Measurements from ENCODE around the gene COL27A1. TPM values are rescaled to one million over a fixed set of nuclear protein-coding genes. Genes with fewer than 3 reads are reported as not detected.

Gene COL27A1
- total and polyA plus RNA-seq, 2 experiments from 2014 or later = 10.5 to 18.0 TPM

- H3F3A ChIP-seq (replicated peaks; ENCODE audit: low read depth) = no peaks in the 10 kb centered on the region
- no peaks in the 10 kb centered on the region for H3K79me2 ChIP-seq (replicated peaks; ENCODE audit: insufficient read depth)
- peak overlapping the region; percentile 48; the same call in 1 of the 2 replicates for H3K4me2 ChIP-seq
- no peaks in the 10 kb centered on the region for H3K27me3 ChIP-seq (ENCODE audit: insufficient read depth)
- no peak overlapping the region for H3K27ac ChIP-seq (ENCODE audit: low read depth)
- ATAC-seq = peak; percentile 32; the same call in 2 of the 3 replicates
- TF ChIP-seq POLR2AphosphoS5 (IDR thresholded peaks at IDR 0.05; ENCODE audit: low read depth) (no peak), STAT1 (IDR thresholded peaks at IDR 0.05; ENCODE audit: unreplicated experiment) (no peak), ETS1 (IDR thresholded peaks at IDR 0.05) (no peak), ZNF114 (CRISPR knock-in tag; IDR thresholded peaks at IDR 0.05) (no peak), ZNF331 (CRISPR knock-in tag; IDR thresholded peaks at IDR 0.05; ENCODE audit: low read depth) (no peak), NANOG (IDR thresholded peaks at IDR 0.05; ENCODE audit: borderline replicate concordance) (no peak), REST (IDR thresholded peaks at IDR 0.05; ENCODE audit: unreplicated experiment) (no peak), EZH2 (IDR thresholded peaks at IDR 0.05; ENCODE audit: low read depth, unreplicated experiment) (no peak), ZNF462 (CRISPR knock-in tag; IDR thresholded peaks at IDR 0.05) (no peak), CREB1 (CRISPR knock-in tag; IDR thresholded peaks at IDR 0.05; ENCODE audit: low read depth) (no peak), CTCF (conservative IDR thresholded peaks at IDR 0.05; ENCODE audit: low read depth in 2 of 2) (no peak), JUNB (IDR thresholded peaks at IDR 0.05; ENCODE audit: unreplicated experiment) (no peak), EZH2phosphoT487 (IDR thresholded peaks at IDR 0.05; ENCODE audit: unreplicated experiment) (no peak)
- H3K36me3 ChIP-seq (ENCODE audit: insufficient read depth) = no peaks in the 10 kb centered on the region
- Mint-ChIP-seq H3K4me3 (no peak overlapping the region), H3K36me3 (ENCODE audit: low read depth) (no peaks in the 10 kb centered on the region; the same call in 2 of the 3 replicates), H3K27me3 (ENCODE audit: insufficient read depth, low read depth, poor library complexity) (peaks cover 5% of the 10 kb centered on the region), H3K9me3 (no peaks in the 10 kb centered on the region; the same call in 2 of the 3 replicates), H3K27ac (no peak overlapping the region), H3K4me1 (peaks cover 7% of the 10 kb centered on the region)
- peaks cover 12% of the 10 kb centered on the region for H3K4me1 ChIP-seq (ENCODE audit: insufficient read depth)
- no peaks in the 10 kb centered on the region for H3K9me2 ChIP-seq (ENCODE audit: insufficient read depth)
- no peak for DNase-seq (ENCODE audit: low spot score)
- peak overlapping the region; percentile 4; the same call in 1 of the 2 replicates for H2AFZ ChIP-seq
- no peak overlapping the region for H3K4me3 ChIP-seq
- no peaks in the 10 kb centered on the region for H4K20me1 ChIP-seq (replicated peaks; ENCODE audit: insufficient read depth)
Observed at GRCh38 chr9:114131808-114132549, 23.4 kb upstream of the COL27A1 start.

Data from GM23338 (cell line).